MCF 10A (cell line): ENCODE measurements around the gene PXYLP1. TPM values are rescaled to one million over a fixed set of nuclear protein-coding genes. Genes with fewer than 3 reads are reported as not detected.

Experiments used
- BruUV-seq: library from RNA; stranded (reverse); fragments of 400-500 nt; replicated peaks from 2 replicates; lab custom pipeline; 2021; lab: Mats Ljungman, UMichigan
- CTCF ChIA-PET: fragments of 300-600 bp; sonication (Branson Sonifier 250); formaldehyde crosslinking; extraction: SDS; loops from one replicate; lab custom pipeline; 2021; ENCODE audit warnings: antibody characterized with exemption, inconsistent platforms; lab: Yijun Ruan, JAX
- POLR2A ChIA-PET: fragments of 300-600, 350-650 bp; sonication (Branson Sonifier 250); formaldehyde crosslinking; extraction: SDS; loops from one replicate; lab custom pipeline; 2020; ENCODE audit warnings: antibody characterized with exemption, inconsistent platforms; lab: Yijun Ruan, JAX
- DNase-seq: peaks from one replicate; pipeline ENCODE4 v3.0.0-alpha.2; 2018; ENCODE audit not compliant: unreplicated experiment
- H3K27ac Mint-ChIP-seq: one replicate; pipeline ENCODE4 v1.8.0; 2022; ENCODE audit warnings: mild to moderate bottlenecking, low read depth, mixed read lengths; ENCODE audit not compliant: unreplicated experiment
- H3K27me3 Mint-ChIP-seq: one replicate; pipeline ENCODE4 v1.8.0; 2022; ENCODE audit warnings: mixed read lengths; ENCODE audit not compliant: insufficient read depth, unreplicated experiment
- H3K36me3 Mint-ChIP-seq: one replicate; pipeline ENCODE4 v1.8.0; 2022; ENCODE audit warnings: mild to moderate bottlenecking, moderate library complexity, mixed read lengths; ENCODE audit not compliant: insufficient read depth, unreplicated experiment
- H3K4me1 Mint-ChIP-seq: one replicate; pipeline ENCODE4 v1.8.0; 2022; ENCODE audit warnings: mixed read lengths; ENCODE audit not compliant: insufficient read depth, unreplicated experiment
- H3K4me3 Mint-ChIP-seq: one replicate; pipeline ENCODE4 v1.8.0; 2022; ENCODE audit warnings: mild to moderate bottlenecking, moderate library complexity, mixed read lengths; ENCODE audit not compliant: unreplicated experiment
- H3K9me3 Mint-ChIP-seq: one replicate; pipeline ENCODE4 v1.8.0; 2022; ENCODE audit warnings: mixed read lengths; ENCODE audit not compliant: unreplicated experiment
- intact Hi-C: fragments of 100-400 bp; cut with micrococcal nuclease; formaldehyde crosslinking; loops from 2 replicates; pipeline ENCODE4 v1.14.1; 2022
- total RNA-seq: library from RNA; stranded (reverse); gene quantifications from 2 replicates; pipeline ENCODE4 v1.2.3, GENCODE V29; 2022
- TF ChIP-seq, protein P1 (sequence below): fragments of 200-600 bp; IDR thresholded peaks from one replicate; pipeline ENCODE4 v1.8.0; 2022; ENCODE audit warnings: antibody characterized with exemption, mild to moderate bottlenecking; ENCODE audit not compliant: unreplicated experiment

Gene PXYLP1
- total RNA-seq, 1 experiment from 2014 or later = 2.1 TPM

DNA sequence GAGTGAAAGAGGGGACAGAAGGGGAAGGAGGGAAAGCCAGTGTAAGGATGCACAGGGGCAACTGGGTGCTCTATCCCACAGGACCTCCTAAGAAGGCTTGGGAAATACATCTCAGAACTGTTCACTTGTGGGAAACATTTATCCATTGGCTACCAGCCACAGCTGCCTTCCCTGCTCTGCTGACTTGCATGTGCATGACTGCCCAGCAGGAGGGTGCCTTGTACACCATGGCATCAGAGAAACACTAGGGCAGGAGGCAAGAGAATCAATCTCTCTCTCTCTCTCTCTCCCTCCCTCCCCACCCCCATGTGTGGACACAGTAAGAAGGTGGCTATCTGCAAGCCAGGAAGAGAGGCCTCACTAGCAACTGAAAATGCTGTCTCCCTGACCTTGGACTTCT, 73.8 kb downstream of the PXYLP1 start:
- intact Hi-C loops = no loop called here
- Mint-ChIP-seq H3K27ac (no peak overlapping the region), H3K4me1 (peaks cover 13% of the 10 kb centered on the region), H3K4me3 (no peak overlapping the region), H3K9me3 (no peaks in the 10 kb centered on the region), H3K27me3 (no peaks in the 10 kb centered on the region), H3K36me3 (no peaks in the 10 kb centered on the region)
- ChIA-PET POLR2A (interaction anchor here (2.4 kb wide), 1 partner anchor 147 kb away, joined by 12 read pairs; no protein-coding TSS in a partner anchor), CTCF (interaction anchor here (0.6 to 16.8 kb wide), 34 partner anchors 8 to 558 kb away, joined by 3 to 392 read pairs (median 4); partner anchors contain the start of gene PXYLP1)
- no TSS peak for BruUV-seq
- DNase-seq = peak; percentile 55
- TF ChIP-seq, protein P1, sequence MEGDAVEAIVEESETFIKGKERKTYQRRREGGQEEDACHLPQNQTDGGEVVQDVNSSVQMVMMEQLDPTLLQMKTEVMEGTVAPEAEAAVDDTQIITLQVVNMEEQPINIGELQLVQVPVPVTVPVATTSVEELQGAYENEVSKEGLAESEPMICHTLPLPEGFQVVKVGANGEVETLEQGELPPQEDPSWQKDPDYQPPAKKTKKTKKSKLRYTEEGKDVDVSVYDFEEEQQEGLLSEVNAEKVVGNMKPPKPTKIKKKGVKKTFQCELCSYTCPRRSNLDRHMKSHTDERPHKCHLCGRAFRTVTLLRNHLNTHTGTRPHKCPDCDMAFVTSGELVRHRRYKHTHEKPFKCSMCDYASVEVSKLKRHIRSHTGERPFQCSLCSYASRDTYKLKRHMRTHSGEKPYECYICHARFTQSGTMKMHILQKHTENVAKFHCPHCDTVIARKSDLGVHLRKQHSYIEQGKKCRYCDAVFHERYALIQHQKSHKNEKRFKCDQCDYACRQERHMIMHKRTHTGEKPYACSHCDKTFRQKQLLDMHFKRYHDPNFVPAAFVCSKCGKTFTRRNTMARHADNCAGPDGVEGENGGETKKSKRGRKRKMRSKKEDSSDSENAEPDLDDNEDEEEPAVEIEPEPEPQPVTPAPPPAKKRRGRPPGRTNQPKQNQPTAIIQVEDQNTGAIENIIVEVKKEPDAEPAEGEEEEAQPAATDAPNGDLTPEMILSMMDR = peak; percentile 9

DNA sequence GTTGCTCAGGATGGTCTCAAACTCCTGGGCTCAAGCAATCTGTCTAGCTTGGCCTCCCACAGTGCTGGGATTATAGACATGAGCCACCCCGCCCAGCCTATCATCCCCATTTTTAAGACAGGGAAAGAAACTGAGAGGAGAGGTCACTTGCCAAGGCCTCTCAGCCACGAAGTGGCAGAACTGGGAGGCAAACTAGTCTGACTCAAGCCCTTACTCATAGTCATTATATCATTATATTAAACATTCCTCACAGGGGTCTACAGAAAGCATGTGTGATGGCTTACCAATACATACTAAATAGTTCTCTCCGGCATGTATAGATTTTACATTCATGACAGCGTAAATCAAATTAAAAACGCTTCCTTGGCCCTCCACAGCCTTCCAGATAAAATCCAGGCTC, 74.7 kb downstream of the PXYLP1 start:
- ChIA-PET CTCF (interaction anchor here (0.6 to 16.8 kb wide), 15 partner anchors 11 to 1701 kb away, joined by 3 to 392 read pairs (median 7); partner anchors contain the start of gene PXYLP1), POLR2A (interaction anchor here (0.5 kb wide), 1 partner anchor 354 kb away, joined by 4 read pairs; no protein-coding TSS in a partner anchor)
- Mint-ChIP-seq H3K4me3 (no peak overlapping the region), H3K27ac (no peak overlapping the region), H3K9me3 (no peaks in the 10 kb centered on the region), H3K4me1 (peaks cover 13% of the 10 kb centered on the region), H3K36me3 (no peaks in the 10 kb centered on the region), H3K27me3 (no peaks in the 10 kb centered on the region)
- intact Hi-C loops = no loop called here
- TF ChIP-seq, protein P1 = no peak
- BruUV-seq = no TSS peak
- no peak for DNase-seq

DNA sequence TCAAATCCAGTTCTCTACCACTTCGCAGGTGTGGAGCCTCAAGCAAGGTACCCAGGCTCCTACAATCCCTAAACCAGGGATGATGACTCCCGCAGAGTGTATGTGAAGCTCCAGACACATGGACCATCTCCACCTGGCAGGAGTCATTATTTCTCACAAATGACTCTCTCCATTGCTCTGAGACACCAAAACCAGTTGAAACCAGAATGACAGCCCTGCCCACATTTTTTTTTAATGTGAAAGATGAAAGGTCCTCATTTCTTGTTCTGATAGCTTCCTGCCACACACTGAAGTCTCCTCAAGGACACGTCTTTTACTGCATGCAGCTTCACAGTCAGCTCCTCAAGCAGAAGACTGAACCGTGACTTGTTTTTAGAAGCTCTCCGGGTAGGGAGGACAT, 75.3 kb downstream of the PXYLP1 start:
- H3K9me3 Mint-ChIP-seq = no peaks in the 10 kb centered on the region
- no peak for DNase-seq
- CTCF ChIA-PET = interaction anchor here (0.6 to 16.8 kb wide), 17 partner anchors 12 to 382 kb away, joined by 3 to 392 read pairs (median 5); partner anchors contain the start of gene PXYLP1
- no peaks in the 10 kb centered on the region for H3K36me3 Mint-ChIP-seq
- H3K4me1 Mint-ChIP-seq = peaks cover 12% of the 10 kb centered on the region
- no TSS peak for BruUV-seq
- TF ChIP-seq, protein P1 = no peak
- intact Hi-C loops = no loop called here
- POLR2A ChIA-PET = interaction anchor here (0.5 to 2.5 kb wide), 4 partner anchors 13 to 355 kb away, joined by 3 to 16 read pairs (median 4); partner anchors contain the start of gene PXYLP1
- no peaks in the 10 kb centered on the region for H3K27me3 Mint-ChIP-seq
- no peak overlapping the region for H3K27ac Mint-ChIP-seq
- no peak overlapping the region for H3K4me3 Mint-ChIP-seq

DNA sequence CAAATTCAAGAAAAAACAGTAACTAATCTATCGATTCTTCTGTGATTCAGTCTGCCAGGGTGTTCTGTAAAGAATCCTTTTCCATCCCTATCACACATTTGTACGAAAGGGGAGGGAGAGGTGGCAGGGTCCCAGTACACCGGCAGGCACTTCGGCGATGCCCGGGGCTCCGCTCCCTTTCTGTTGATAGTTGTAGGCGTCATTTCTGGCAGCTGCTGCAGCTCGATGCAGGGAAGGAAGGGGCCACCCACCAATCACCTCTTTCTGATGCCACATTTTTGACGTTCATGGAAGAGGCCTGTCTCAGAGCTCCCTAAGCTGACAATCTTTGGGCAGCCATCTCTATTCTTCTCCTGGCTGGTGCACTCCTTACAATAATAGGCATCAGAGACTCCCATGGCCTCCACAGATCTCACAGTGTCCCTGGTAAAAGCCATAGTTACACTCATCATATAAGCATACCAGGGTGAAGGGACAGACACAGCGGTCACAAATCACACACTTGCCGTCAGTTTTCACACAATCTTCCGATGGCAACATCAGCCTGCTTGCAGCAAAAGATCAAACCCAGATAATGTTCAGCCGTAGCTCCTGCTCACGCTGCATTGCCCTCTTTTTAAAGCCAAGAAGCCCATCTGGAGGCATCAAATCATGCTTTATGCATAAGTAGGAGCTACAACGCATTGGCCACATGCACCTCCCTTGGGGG, 75.9 kb downstream of the PXYLP1 start:
- ChIA-PET POLR2A (interaction anchor here (0.7 to 2.5 kb wide), 4 partner anchors 13 to 158 kb away, joined by 3 to 16 read pairs (median 7); partner anchors contain the start of gene PXYLP1), CTCF (interaction anchor here (0.6 to 16.8 kb wide), 23 partner anchors 13 to 382 kb away, joined by 3 to 392 read pairs (median 4); partner anchors contain the start of gene PXYLP1)
- TF ChIP-seq, protein P1 = no peak
- intact Hi-C loops = no loop called here
- DNase-seq = no peak
- Mint-ChIP-seq H3K27ac (no peak overlapping the region), H3K36me3 (no peaks in the 10 kb centered on the region), H3K27me3 (no peaks in the 10 kb centered on the region), H3K9me3 (no peaks in the 10 kb centered on the region), H3K4me1 (peaks cover 7% of the 10 kb centered on the region), H3K4me3 (no peak overlapping the region)
- no TSS peak for BruUV-seq
